Measurements from ENCODE around the gene SBF1.

Gene SBF1

DNA sequence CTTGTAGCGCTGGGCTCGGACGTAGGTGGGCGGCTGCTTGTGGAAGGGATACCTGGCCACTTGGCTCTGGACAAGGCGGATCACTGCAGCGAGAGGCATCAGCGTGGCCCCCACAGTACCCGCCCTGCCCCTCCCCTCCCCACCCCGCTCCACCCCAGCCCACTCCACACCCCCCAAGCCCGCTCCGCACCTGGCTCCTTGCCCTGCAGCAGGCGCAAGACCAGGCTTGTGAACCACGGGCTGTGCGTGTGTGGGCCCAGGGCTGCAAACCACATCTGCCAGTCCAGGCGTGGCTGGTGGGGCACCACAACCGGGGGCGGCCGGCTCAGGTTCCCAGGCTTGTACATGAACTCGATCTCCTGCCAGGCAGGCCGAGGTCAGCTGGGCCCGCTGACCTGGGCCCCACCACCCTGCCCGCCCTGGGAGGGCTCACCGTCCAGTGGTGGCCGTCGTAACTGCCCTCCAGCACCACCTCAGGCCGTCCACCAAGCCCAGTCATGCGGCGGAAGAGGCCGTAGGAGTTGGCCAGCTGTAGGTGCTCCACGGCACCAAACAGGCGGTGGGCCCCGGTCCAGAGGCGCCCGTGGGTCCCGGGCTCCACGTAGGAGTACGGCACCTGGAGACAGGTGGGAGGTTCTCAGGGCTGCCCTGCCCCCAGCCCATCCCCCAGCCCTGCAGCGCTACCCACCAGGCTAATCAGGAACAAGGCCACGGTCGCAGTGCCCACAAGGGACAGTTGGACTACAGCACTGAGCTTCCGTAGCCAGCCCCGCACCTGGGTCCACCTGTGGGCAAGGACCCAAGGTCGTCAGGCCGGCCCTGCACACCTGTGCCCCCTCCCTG lies 29.8 kb upstream of the SBF1 start:
- Histone ChIP-seq H3K4me1 (ENCODE audit: low read depth, poor library complexity, severe bottlenecking) (peaks cover 6% of the 10 kb centered on the region), H3K9ac (no peak overlapping the region), H2AFZ (ENCODE audit: low read depth) (no peak overlapping the region), H3K4me3 (IDR thresholded peaks at IDR 0.05; ENCODE audit: insufficient read depth, low read depth, low read length) (no peak overlapping the region), H3K27me3 (ENCODE audit: insufficient read depth, low read depth) (no peaks in the 10 kb centered on the region), H4K20me1 (ENCODE audit: insufficient read depth) (no peaks in the 10 kb centered on the region), H3K27ac (no peak overlapping the region), H3K36me3 (ENCODE audit: insufficient read depth) (no peaks in the 10 kb centered on the region), H3K79me2 (ENCODE audit: insufficient read depth, low read depth) (peaks cover 21% of the 10 kb centered on the region), H3K4me2 (no peak overlapping the region)
- TF ChIP-seq, protein P1, sequence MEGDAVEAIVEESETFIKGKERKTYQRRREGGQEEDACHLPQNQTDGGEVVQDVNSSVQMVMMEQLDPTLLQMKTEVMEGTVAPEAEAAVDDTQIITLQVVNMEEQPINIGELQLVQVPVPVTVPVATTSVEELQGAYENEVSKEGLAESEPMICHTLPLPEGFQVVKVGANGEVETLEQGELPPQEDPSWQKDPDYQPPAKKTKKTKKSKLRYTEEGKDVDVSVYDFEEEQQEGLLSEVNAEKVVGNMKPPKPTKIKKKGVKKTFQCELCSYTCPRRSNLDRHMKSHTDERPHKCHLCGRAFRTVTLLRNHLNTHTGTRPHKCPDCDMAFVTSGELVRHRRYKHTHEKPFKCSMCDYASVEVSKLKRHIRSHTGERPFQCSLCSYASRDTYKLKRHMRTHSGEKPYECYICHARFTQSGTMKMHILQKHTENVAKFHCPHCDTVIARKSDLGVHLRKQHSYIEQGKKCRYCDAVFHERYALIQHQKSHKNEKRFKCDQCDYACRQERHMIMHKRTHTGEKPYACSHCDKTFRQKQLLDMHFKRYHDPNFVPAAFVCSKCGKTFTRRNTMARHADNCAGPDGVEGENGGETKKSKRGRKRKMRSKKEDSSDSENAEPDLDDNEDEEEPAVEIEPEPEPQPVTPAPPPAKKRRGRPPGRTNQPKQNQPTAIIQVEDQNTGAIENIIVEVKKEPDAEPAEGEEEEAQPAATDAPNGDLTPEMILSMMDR (conservative IDR thresholded peaks at IDR 0.05; ENCODE audit: low read depth, low read length) = no peak

DNA sequence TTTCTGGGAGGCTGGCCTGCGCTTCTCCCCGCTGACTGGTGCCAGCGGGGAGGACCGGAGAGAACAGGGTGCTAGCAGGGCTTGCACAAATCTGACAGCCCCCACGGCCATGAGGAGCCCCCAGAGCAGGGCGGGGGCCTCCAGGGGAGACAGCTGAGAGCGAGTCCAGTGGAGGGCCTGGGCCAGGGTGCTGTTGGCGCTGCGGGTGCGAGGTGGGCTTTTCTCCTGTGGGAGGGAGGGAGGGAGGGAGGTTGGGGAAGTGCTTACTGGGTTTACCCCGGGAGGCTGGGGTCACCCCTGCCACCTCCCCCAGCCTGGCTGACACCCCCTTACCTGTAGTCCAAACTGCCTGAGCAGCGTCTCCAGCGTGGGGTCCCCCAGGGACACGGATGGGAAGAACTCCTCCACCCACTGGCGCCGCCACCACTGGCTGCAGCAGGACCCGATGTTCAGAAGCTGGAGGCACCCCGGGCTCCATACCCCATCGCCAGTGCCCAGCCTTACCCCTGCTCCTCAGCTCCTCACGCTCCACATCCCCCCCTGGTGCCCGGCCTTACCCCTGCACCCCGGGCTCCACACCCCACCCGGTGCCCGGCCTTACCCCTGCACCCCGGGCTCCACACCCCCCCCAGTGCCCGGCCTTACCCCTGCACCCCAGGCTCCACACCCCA lies 28.8 kb upstream of the SBF1 start:
- TF ChIP-seq, protein P1 (conservative IDR thresholded peaks at IDR 0.05; ENCODE audit: low read depth, low read length) = no peak
- H3K79me2 ChIP-seq (ENCODE audit: insufficient read depth, low read depth) = peaks cover 11% of the 10 kb centered on the region

DNA sequence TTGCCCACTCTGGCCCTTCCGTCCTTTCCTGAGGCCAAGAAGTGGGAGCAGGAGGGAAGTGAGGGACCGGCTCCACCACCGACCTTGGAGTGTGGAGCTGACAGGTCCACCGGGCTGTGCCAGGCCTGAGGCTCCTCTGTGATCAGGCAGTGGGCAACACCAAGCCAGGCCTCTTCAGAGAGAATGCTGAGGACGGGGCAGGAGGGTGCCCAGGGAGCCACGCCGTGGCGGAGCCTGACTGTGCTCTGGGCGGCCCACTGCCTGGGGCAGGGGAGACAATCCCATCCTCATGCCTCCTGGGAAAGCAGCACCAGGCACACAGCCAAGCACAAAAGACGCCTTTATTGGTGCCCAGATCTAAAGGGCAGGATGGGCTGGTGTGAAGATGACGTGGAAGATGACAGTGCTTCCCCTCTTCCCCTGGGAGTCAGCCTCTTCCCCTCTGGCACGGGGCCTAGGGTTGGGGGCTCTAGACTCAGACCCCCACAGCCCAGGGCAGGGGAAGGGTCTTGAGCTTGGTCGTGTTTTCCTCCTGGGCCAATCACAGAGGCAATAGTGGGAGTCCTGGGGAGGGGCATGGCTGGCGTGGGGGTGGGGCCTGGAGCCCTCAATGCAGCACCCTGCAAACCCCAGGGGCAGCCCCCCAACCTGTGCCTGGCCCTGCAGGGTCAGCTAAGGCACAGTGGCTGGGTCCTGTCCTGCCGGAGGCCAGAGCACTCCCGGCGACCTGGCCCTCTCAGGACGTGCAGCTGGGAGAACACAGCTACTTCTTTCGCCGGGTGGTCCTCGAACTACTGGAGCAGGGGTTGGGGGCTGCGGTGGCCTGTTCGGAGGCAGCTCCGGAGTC lies 28.0 kb upstream of the SBF1 start:
- Histone ChIP-seq H3K4me1 (ENCODE audit: low read depth, poor library complexity, severe bottlenecking) (no peaks in the 10 kb centered on the region), H3K79me2 (ENCODE audit: insufficient read depth, low read depth) (peaks cover 9% of the 10 kb centered on the region; the same call in 1 of the 2 replicates), H3K27me3 (ENCODE audit: insufficient read depth, low read depth) (no peaks in the 10 kb centered on the region), H2AFZ (ENCODE audit: low read depth) (no peak overlapping the region), H3K27ac (no peak overlapping the region), H4K20me1 (ENCODE audit: insufficient read depth) (no peaks in the 10 kb centered on the region), H3K4me2 (no peak overlapping the region), H3K9ac (no peak overlapping the region), H3K36me3 (ENCODE audit: insufficient read depth) (no peaks in the 10 kb centered on the region), H3K4me3 (IDR thresholded peaks at IDR 0.05; ENCODE audit: insufficient read depth, low read depth, low read length) (no peak overlapping the region)
- TF ChIP-seq, protein P1 (conservative IDR thresholded peaks at IDR 0.05; ENCODE audit: low read depth, low read length) = no peak

More for the DNA sequence above, 28.8 kb upstream of the SBF1 start:
- Histone ChIP-seq H3K4me1 (ENCODE audit: low read depth, poor library complexity, severe bottlenecking) (no peaks in the 10 kb centered on the region), H4K20me1 (ENCODE audit: insufficient read depth) (no peaks in the 10 kb centered on the region), H3K27ac (no peak overlapping the region), H3K27me3 (ENCODE audit: insufficient read depth, low read depth) (no peaks in the 10 kb centered on the region), H2AFZ (ENCODE audit: low read depth) (no peak overlapping the region), H3K9ac (no peak overlapping the region), H3K36me3 (ENCODE audit: insufficient read depth) (no peaks in the 10 kb centered on the region), H3K4me2 (no peak overlapping the region), H3K4me3 (IDR thresholded peaks at IDR 0.05; ENCODE audit: insufficient read depth, low read depth, low read length) (no peak overlapping the region)

DNA sequence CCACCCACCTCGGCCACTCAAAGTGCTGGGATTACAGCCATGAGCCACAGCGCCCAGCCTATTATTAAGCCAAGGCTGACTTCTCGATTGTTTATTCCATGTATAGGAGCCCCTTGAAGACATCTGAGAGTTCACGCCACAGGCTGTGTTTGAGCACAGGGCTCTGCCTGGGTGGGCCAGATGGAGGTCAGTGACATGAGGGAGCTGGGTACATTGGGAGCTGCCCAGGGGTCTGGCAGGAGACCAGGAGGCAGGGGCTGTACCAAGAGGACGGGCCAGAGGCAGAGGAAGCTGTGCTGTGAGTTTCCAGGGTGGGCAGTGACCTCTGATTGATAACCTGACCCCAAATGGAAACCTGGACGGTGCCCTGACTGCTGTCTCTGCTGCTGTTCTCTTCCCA lies 27.3 kb upstream of the SBF1 start:
- H3K79me2 ChIP-seq (ENCODE audit: insufficient read depth, low read depth) = peaks cover 6% of the 10 kb centered on the region; the same call in 1 of the 2 replicates
- TF ChIP-seq, protein P1 (conservative IDR thresholded peaks at IDR 0.05; ENCODE audit: low read depth, low read length) = no peak
- H2AFZ ChIP-seq (ENCODE audit: low read depth) = no peak overlapping the region
- no peak overlapping the region for H3K4me3 ChIP-seq (IDR thresholded peaks at IDR 0.05; ENCODE audit: insufficient read depth, low read depth, low read length)
- H4K20me1 ChIP-seq (ENCODE audit: insufficient read depth) = no peaks in the 10 kb centered on the region
- H3K4me2 ChIP-seq = no peak overlapping the region
- no peaks in the 10 kb centered on the region for H3K27me3 ChIP-seq (ENCODE audit: insufficient read depth, low read depth)
- H3K36me3 ChIP-seq (ENCODE audit: insufficient read depth) = no peaks in the 10 kb centered on the region
- no peak overlapping the region for H3K27ac ChIP-seq
- H3K9ac ChIP-seq = no peak overlapping the region
- no peaks in the 10 kb centered on the region for H3K4me1 ChIP-seq (ENCODE audit: low read depth, poor library complexity, severe bottlenecking)

Data from KMS-11 (cell line).